Suppressor macrophage (primary cell): ENCODE measurements around the gene EIF3I.
A peak's percentile ranks its signal among the peaks of the same experiment; 100 is the strongest.
"Not testable (repeated sequence)": the region's sequence is repeated elsewhere in the genome, so short reads cannot be mapped to it uniquely, and the experiment has no call there.

Experiments
- DNase-seq, 4 experiments: peaks; one replicate each; pipeline ENCODE4 v3.0.0-alpha.2; 2020 to 2022

Gene EIF3I

GRCh38 chr1:32232558-32233304, 10.5 kb downstream of the EIF3I start:
- DNase-seq = no peak

GRCh38 chr1:32234792-32235191, 12.6 kb downstream of the EIF3I start:
- DNase-seq = no peak

- no peak for DNase-seq
These were observed 17.1 kb downstream of the EIF3I start for GRCh38 chr1:32239337-32239736.

GRCh38 chr1:32239790-32240139, 17.6 kb downstream of the EIF3I start:
- DNase-seq = no peak

- DNase-seq = peak; percentile 65 to 80 (median 76)
These were observed 18.1 kb downstream of the EIF3I start for GRCh38 chr1:32240140-32240951.

GRCh38 chr1:32241001-32241763, 19.0 kb downstream of the EIF3I start:
- peak; percentile 17 to 43 (median 28) for DNase-seq

GRCh38 chr1:32242341-32242851, 20.2 kb downstream of the EIF3I start:
- peak; percentile 26 to 68 (median 63) for DNase-seq

GRCh38 chr1:32246888-32247273, 24.7 kb downstream of the EIF3I start, which contains the start of gene FAM167B:
TSS of gene FAM167B (plus strand) at chr1:32247222. CDS start at chr1:32247422, 200 bp downstream.
- no peak for DNase-seq

- no peak for DNase-seq
These were observed 25.2 kb downstream of the EIF3I start for GRCh38 chr1:32247452-32247851.

- peak; percentile 81 to 94 (median 87) for DNase-seq
These were observed 26.0 kb downstream of the EIF3I start for GRCh38 chr1:32247983-32248889.

- no peak for DNase-seq
These were observed 27.8 kb downstream of the EIF3I start for GRCh38 chr1:32249831-32250525.

- no peak for DNase-seq
These were observed 28.9 kb downstream of the EIF3I start, which contains the start of gene LCK for GRCh38 chr1:32250893-32251716. TSS of gene LCK (plus strand) at chr1:32251265. CDS start at chr1:32274330, 23,065 bp downstream.

- no peak for DNase-seq
These were observed 33.2 kb downstream of the EIF3I start for GRCh38 chr1:32255072-32256071.

GRCh38 chr1:32256473-32257226, 34.4 kb downstream of the EIF3I start:
- no peak for DNase-seq

GRCh38 chr1:32257227-32257508, 35.0 kb downstream of the EIF3I start:
- no peak for DNase-seq

GRCh38 chr1:32263236-32263593, 41.0 kb downstream of the EIF3I start:
- DNase-seq = not testable (repeated sequence)

- DNase-seq = no peak
These were observed 41.5 kb downstream of the EIF3I start for GRCh38 chr1:32263744-32264143.

GRCh38 chr1:32265846-32266245, 43.6 kb downstream of the EIF3I start:
- no peak for DNase-seq
